GM21367 (cell line): ENCODE measurements around the gene DNAJC7.
"Not testable (repeated sequence)": the region's sequence is repeated elsewhere in the genome, so short reads cannot be mapped to it uniquely, and the experiment has no call there.

Experiments
- ATAC-seq: cut with Tn5 transposase; IDR thresholded peaks from one replicate; pipeline ENCODE4 v1.9.1; 2021; ENCODE audit not compliant: unreplicated experiment

The DNAJC7 gene

DNA sequence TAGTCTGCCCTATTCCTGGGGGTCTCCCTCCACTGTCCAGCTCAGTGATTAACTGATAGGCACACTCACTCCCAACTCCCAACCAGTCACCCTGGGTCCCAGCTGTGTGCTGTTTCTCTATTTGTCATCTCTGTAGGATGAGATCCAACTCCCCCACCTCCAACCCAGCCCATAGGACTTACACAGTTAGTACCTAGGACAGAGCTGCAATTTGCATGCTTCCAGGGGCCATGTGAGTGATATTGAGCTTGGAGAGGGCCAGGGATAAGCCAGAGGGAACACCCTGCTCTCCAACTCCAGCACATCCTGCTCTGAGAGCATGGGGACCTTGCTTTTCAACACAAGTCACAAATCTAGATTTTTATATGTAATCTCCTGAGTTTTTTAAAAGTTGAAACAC is 24.4 kb upstream of the DNAJC7 start:
- ATAC-seq = no peak

- ATAC-seq = no peak
Observed at GRCh38 chr17:42040818-42041217, 23.6 kb upstream of the DNAJC7 start.

DNA sequence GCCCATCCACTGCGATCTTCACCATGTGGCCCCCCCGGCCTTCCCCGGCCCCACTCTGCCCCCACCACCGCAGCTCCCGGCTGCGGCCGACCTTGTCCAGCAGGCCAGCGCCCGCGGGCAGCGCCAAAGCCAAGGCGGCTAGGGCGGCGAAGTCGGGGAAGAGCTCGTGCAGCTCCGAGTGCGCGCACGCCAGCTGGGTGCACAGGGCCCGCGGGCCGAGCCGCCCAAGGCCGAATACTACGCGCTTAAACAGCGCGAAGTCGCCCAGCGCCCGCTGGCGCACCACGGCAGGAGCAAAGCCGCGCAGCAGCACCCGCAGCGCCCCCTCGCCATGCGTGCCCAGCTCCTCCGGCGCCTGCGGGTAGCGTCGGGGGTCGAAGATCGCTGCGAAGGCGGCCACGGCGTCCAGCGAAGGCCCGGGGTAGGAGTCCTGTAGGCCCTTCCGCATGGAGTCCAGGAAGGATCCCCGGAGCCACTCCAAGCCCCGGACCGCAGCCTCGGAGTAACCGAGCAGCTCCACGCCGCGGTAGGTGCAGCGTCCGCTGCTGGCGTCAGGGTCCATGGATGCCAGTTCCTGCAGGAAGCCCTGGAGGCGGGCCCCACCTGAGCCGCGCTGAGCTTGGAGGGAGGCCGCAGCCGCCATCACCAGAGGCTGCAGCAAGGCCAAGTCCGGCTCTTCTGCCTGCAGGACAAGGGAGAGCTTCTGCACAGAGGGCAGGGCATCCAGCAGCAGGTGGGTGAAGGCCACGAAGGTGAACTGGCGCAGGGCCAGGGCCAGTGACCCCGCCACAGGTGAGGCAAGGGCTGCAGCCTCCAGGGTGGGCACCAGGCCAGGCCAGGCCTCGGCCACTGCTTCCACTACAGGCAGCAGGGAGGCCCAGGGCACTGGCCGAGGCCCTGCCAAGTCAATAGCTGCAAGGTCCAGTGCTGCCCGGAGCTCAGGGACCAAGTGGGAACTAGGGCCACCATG is 22.8 kb upstream of the DNAJC7 start:
- no peak for ATAC-seq

DNA sequence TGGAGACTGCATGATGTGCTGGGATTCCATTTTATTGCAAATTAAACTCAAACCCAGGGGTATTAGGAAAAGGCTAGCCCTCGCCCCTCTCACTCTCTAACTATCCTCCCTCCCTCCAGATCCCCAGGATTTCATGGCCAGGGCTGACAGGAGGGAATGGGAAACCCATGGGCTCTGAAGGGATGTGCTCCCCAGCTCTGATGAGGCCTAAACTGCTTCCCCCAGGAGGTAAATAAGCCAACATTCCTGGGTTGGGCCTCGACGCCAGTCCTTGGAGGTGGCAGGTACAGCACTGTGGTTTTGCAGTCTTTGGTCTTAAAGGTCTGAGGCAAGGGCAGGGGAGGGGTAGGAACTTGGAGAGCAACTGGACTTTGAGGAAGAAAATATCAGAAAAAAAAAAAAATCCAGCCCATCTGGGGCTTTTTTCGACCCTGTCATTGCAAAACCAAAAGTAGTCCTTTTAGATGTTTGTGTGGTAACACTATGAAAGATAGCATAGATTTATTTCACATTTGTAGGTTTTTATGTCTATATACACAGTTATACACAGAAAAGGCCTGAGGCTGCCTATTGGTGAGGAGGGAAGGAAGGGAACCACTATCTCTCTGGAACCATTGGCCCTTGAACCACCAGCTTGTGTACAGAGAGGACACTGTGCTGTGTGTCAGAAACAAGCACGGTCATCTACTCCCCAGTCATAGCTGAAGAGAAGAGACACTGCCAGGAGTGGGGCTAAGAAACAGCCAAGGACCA is 21.2 kb upstream of the DNAJC7 start:
- ATAC-seq = no peak

DNA sequence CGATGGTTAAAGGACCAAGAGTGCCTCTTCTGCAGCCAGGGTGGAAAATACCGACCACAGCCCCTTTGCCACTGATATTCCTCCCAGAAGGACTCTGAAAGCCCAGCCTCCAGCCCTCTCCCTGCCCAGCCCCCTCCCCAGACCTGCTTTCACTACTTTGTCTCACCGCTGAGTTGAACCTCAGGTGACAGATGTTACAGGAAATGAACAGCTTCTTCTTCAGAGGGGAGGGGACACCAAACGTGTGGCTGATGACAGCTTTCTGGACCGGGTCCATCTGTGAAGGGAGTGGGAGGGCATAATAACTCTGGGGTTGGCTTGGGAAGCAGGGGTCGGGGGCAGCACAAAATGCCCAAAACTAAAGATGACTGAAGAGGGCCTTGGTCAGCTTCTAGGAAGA is 16.8 kb upstream of the DNAJC7 start:
- ATAC-seq = no peak

GRCh38 chr17:42031584-42031983 is 14.3 kb upstream of the DNAJC7 start:
- no peak for ATAC-seq

- no peak for ATAC-seq
Observed at GRCh38 chr17:42028791-42029127, 11.5 kb upstream of the DNAJC7 start.

GRCh38 chr17:42027961-42028790 is 10.9 kb upstream of the DNAJC7 start:
- ATAC-seq = no peak

DNA sequence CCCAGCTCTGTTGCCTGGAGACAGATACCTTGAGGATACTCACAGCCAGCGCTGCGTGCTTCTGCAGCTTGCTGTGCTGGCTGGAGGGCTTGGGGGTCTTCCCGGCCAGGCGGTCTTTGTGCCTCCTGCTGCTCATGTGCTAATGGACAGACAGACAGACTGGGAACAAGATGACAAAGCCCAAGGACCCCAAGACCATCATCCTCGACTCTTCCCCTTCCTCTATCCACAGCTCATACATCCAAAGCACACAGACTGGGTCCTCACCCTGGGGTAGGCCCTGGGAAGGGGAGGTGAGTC is 10.3 kb upstream of the DNAJC7 start:
- no peak for ATAC-seq

DNA sequence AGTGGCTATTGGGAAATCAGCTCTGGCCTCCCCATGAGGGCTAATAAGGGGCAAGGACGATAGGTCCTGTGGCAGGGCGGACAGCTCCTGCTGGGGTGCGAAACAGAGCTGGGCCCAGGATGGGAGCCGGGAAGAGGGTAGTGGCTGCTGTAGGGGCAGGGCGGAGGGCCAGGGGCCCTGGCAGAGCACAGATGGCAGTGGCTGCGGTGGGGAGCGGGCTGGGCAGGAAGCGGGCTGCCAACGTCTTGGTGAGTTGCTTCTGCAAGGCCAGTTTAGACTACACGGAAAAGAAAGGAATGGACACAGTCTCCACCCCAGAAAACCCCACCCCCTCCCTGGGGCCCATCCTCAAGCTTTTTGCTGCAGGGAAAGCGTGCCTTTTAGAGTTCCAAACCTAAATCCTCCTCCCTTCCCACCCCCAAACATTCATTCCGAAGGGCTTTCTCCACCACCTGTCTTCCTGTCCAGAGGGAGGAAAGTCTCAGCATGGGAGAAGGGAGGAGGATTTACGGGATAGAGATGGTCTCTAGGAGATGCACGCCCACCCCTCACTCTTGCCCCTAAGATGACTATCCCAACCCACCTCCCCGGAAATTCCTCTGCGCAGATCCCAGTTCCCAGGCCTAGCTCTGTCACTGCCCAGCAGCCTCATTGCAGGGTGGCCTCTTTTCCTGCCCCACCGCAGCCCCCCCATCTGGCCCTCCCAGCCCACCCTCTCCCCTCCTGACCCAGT is 9.8 kb upstream of the DNAJC7 start:
- no peak for ATAC-seq

- ATAC-seq = no peak
Observed at GRCh38 chr17:42025936-42026335, 8.7 kb upstream of the DNAJC7 start.

DNA sequence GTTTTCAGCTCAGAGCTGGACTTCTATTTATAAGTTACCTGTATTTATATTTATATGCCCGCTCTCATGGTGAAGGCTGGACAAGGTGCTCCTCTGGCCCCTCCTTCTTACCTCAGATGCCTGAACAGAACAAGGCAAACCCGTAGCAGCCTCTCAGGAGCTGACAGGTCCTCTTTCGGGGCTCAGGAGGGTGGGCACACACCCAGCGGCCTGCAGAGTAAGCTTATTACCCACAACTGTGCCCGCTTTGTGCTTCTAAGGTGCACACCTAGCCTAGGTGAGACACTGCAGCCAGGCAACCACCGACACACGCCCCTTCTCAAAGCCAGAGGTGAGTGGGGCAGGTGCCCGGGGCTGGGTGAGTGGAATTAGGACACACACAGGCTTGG is 7.9 kb upstream of the DNAJC7 start:
- no peak for ATAC-seq

DNA sequence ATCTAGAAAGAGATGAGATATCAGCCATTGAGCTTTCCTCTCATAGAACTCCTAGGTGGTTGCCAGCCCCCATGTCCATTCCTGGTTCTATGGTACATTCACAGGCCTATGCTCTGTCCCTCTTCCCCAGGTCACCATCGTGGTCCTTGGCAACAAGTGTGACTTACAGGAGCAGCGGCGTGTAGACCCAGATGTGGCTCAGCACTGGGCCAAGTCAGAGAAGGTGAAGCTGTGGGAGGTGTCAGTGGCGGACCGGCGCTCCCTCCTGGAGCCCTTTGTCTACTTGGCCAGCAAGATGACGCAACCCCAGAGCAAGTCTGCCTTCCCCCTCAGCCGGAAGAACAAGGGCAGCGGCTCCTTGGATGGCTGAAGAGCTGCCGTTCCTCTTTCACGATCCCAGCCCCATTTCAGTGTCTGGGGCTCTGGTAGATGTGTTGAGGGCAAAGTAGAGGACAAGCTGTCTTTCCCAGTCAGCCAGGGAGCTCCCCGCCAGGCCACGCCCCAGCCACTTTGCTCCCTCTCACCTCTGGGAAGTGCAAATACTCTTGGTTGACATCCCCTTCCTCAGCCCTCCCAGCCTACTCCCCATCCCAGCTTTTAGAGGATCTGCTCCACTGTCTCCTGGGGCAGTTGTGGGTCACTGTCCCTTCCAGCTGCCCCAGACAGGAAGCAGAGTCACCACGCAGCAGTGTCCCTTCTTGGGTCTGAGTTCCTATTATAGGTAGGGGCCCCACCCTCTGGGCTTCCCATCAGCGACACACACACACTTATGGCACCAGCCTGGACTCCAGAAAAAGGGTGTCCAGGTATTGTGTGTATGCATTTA is 6.5 kb upstream of the DNAJC7 start:
- ATAC-seq = no peak

GRCh38 chr17:42020845-42021244 is 3.6 kb upstream of the DNAJC7 start:
- not testable (repeated sequence) for ATAC-seq

DNA sequence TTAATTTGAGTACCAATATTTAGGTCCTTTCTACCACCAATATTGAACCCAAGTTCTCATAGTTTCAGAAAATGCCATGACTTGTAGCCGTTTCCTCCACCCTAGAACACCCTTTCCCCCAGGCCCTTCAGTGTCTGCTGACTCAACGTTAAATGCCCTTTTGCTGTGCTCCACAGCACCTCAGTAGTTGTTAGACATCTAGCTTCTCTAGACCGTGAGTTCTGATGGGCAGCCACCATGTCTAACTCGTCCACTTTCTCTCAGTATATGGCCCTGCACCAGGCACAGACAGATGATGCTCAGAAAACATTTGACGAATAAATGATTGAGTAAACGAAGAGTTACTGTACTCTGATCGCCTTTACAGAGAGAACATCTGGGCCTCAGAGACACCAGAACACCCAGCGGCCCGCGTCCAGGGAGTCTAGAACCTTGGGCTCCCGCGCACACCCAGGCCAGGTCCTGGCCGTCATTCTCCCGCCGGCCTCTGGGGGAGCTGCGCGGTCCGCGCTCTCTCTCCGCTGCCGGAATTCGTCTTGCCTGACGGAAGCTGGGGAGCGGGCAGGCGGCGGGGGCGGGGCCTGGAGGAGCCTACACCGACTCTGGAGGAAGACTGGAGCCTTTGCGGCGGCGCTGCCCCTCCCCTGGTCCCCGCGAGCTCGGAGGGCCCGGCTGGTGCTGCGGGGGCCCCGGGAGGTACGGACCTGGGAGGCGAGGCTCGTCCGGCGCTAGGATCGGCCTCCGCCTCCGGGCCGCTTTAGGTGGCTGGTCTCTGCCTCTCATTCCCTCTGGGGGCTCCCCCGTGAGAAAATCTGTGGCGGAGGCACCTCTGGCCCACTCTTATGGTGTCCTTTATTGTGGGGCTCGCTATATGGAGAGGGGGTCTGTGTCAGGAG is 2.5 kb upstream of the DNAJC7 start, which contains the start of gene NKIRAS2:
Gene NKIRAS2, plus strand, starts transcription at position 582 of the 896 bp plus-strand sequence. CDS start 1,488 bp downstream, outside the sequence.
- ATAC-seq = peak; percentile 56

DNA sequence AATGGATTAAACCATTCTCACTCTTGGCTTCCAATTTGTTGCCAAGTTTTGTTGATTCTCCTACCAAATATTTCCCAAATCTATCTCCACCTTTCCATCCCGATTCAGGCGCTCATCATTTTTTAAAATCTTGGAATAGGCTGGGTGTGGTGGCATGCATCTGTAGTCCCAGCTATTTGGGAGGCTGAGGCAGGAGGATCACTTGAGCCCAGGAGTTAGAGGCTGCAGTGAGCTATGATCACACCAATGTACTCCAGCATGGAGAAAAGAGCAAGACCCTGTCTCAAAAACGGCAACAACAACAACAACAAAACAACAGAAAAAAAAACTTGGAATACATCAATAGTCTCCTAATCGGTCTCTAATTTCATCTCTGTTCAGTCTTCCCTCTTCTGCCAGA is 1.7 kb upstream of the DNAJC7 start:
- ATAC-seq = no peak

- ATAC-seq = no peak
Observed at GRCh38 chr17:42018339-42018738, 1.1 kb upstream of the DNAJC7 start.

DNA sequence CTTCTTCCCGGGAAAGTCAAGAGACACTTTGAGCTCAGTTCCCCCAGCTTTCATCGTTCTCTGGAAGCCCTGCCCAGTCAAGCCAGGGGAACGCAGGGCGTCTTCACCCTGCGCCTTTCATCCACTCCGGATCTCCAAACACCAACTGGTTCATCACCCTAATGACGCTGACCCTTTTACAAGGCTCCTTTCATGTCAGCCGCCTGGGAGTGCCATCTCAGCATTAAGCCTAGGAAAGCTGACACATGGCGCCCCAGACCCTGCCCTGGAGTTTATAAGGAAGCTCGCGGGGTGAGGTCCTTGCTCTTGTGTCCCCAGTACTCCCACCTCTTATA is 594 bp upstream of the DNAJC7 start:
- no peak for ATAC-seq

- no peak for ATAC-seq
Observed at GRCh38 chr17:42016411-42016831, 818 bp downstream of the DNAJC7 start.
